ENCODE measurements around the gene SLC13A3.

Gene SLC13A3

DNA sequence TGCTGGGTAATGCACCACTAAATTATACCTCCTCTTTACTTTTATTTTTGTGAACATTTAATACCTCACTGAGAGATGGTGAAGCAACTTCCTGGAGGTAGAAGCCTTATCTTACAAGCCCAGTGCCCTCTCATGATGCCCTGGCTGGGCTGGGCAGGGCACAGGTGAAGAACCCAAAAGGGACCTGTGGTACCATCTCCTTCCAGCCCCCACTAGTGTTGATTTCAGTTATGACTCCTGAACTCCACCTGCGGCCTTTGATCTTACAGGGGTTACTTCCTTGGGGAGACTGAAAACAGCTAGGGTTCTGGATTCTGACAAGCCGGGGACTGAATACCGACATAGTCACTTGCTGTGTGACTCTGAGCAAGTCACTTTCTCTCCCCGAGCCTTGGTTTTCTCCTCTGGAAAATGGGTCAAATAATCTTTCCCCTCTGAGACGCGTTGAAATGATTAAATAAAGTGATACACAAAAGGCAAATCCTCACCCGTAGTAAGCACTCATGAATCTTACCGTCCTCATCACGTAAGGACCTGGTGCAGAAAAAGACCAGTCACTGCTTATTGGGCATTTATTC lies 1.2 kb downstream of the SLC13A3 start:
- no peak for DNase-seq (ENCODE audit: low read depth)

DNA sequence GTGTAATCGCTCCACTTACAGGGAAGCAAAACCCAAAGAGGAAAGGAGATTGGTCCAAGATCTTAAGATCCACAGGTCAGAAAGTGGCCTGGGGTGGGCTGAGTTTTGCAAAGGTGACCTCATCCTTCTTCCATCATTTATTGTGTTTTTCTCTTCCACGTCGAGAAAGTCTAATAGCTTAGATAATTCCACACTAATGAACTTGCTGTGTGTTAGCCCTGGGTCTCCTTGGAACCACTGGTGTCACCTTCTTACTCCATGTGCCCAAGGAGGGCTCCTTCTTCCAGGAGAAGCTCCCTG lies 1.7 kb downstream of the SLC13A3 start:
- no peak for DNase-seq (ENCODE audit: low read depth)

- DNase-seq (ENCODE audit: low read depth): no peak
These were observed 2.2 kb downstream of the SLC13A3 start for GRCh38 chr20:46648903-46649649.

DNA sequence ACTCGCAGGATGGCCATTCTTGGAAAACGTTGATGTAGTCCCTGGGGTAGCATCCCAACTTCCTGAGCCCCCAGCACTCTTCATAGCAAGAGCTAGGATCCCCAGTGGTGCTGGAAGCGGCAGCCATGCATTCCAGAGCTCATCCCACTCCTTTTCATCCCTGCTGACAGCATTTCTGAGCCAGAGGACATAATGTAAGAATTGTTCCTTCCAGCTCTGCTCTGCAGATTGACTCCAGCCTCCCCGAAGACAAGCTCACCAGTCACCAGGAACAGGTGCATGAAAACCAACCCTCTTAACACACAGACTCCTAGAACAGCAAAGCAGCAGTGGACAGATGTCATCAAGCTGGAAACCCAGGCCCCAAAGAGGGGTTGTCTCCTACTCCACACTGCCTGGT lies 3.8 kb downstream of the SLC13A3 start:
- no peak for DNase-seq (ENCODE audit: low read depth)

- no peak for DNase-seq (ENCODE audit: low read depth)
These were observed 4.4 kb downstream of the SLC13A3 start for GRCh38 chr20:46646659-46647380.

DNA sequence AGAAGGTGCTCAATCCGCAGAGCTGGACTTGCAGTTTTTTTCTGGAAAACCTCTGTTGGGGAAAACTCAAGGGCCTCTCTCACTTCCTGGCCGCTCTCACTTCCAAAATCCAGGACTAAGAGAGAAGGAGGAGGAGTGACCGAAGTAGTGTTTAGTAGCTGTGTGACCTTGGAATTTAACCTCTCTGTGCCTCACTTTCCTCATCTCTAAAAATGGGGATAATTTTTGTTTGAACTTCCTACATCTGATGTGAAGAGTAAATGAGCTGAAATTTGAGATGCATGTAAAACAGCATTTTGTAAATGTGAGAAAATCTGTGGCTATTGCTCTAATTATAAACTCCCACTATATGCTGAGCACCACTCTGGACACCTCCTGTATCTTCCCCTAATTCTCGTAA lies 5.1 kb downstream of the SLC13A3 start:
- no peak for DNase-seq (ENCODE audit: low read depth)

DNA sequence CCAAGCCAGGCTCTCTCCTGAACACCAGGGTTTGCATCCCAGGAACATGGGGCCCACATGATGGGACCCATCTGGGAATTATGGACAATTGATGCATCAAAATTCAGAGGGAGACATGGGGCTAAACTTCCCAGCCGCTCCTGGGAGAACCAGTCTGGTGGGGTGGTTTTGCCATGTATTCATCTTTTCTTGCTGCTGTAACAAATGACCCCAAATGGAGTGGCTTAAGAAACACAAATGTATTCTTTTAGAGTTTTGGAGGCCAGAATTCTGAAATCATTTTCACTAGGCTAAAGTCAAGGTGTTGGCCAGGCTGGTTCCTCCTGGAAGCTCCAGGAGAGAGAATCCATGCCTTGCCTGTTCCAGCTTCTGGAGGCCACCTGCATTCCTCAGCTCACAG lies 6.5 kb downstream of the SLC13A3 start:
- no peak for DNase-seq (ENCODE audit: low read depth)

DNA sequence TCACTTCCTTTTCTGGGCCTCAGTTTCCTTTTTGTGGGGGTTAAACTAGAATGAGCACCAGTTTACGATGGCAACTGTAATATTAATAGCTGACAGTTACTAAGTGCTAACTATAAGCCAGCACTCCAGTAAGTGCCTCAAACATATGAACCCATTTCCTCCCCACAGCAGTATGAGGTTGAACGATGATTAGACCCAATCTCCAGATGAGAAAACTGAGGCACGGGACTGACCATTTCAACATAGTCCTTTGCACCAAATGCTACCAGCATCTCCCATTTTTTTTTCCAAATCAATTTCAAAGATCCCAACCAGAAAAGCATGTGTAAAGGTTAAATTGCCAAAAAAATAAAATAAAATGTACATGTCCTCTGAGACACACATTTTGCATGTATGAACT lies 7.1 kb downstream of the SLC13A3 start:
- no peak for DNase-seq (ENCODE audit: low read depth)

- DNase-seq (ENCODE audit: low read depth): no peak
These were observed 8.3 kb downstream of the SLC13A3 start for GRCh38 chr20:46642969-46643343.

DNA sequence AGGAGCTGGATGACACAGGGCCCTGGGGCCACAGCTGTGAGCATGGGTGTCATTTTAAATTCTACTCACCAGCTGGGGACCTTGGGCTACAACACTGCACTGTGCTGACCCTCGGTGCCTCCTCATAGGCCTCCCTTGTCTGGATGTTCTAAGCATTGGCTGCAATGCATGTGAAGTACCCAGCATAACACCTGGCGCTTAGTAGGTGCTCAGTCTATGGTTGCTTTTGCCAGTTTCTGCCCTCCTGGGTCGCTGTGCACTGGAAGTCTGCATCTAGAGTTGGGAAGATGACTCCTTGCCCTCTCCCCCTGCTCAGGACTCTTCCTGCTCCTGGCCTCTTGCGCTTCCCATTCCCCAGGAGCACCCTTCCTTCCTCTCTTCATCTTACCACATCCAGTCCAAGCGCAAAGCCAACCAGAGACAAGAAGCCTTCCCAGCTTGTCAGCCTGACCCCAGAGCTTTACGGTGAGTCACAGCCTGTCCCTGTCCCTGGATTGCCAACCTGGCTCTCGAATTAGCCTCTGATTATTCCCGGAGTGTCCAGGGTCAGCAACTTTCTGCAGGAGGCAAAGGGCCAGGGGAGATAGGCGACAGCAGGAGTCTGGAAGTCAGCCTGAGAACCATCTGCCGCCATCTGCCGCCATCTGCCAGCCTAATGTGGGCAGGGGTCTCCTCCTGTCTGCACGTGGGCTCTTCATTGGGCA lies 8.8 kb downstream of the SLC13A3 start:
- no peak for DNase-seq (ENCODE audit: low read depth)

GRCh38 chr20:46641424-46641823 lies 9.8 kb downstream of the SLC13A3 start:
- no peak for DNase-seq (ENCODE audit: low read depth)

DNA sequence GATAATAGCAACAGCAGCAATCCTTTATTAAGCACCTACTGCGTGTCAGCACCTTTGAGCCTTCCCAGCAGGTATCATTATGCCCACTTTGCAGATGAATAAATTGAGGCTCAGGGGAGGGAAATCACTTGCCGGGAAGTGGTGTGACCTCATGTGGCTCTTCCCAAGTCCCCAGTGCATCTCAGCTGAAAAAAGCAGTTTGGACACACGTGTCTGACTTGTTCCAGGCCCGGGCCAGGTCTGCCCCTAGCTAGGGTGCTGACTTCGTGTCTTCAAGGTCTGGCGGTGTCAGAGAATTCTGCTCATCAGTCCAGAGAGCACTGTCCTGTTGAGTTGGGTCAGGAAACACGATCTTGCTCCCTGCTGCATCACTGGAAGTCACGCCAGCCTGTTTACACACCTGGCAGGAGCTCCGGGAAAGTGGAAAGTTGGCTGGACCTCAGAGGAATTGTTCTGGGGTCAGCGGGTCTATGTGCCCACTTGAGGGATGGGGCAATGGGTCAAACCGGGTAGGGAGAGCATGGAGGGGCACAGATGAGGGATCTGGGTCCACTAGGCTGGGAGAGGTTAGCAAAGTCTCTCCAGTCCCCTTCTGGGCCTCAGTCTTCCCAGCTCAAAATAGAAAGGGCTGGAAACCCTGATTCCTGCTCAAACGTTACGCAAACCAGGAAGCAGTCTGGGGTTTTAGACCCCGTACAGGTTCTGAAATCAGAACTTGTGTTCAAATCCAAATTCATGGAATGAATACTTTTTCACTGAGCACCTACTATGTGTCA lies 10.5 kb downstream of the SLC13A3 start:
- DNase-seq (ENCODE audit: low read depth): no peak

GRCh38 chr20:46640044-46640443 lies 11.2 kb downstream of the SLC13A3 start:
- no peak for DNase-seq (ENCODE audit: low read depth)

- no peak for DNase-seq (ENCODE audit: low read depth)
These were observed 11.7 kb downstream of the SLC13A3 start for GRCh38 chr20:46639587-46639986.

GRCh38 chr20:46638898-46639274 lies 12.4 kb downstream of the SLC13A3 start:
- no peak for DNase-seq (ENCODE audit: low read depth)

GRCh38 chr20:46638134-46638897 lies 12.9 kb downstream of the SLC13A3 start:
- DNase-seq (ENCODE audit: low read depth): no peak

- DNase-seq (ENCODE audit: low read depth): no peak
These were observed 13.7 kb downstream of the SLC13A3 start for GRCh38 chr20:46637427-46638133.

GRCh38 chr20:46637020-46637419 lies 14.2 kb downstream of the SLC13A3 start:
- no peak for DNase-seq (ENCODE audit: low read depth)

DNA sequence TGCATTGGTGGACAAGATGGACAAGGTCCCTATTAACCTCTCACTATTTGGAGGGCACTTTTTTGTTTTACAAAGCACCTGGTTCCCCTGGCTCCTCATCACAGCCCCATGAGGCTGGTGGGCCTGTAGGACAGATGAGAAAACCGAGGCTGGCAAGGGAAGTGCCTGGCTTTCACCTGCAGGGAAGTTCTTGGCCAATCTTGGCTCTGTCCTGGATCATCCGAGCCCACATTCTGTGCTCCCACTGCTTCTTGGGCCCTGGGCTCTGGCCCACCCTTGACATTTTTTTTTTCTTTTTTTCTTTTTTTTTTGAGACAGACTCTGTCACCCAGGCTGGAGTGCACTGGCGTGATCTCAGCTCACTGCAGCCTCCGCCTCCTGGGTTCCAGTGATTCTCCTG lies 14.7 kb downstream of the SLC13A3 start:
- no peak for DNase-seq (ENCODE audit: low read depth)

- no peak for DNase-seq (ENCODE audit: low read depth)
These were observed 15.6 kb downstream of the SLC13A3 start for GRCh38 chr20:46635514-46636136.
